Stimulated activated CD4-positive, alpha-beta T cell treated with anti-CD3 and anti-CD28 coated beads, Interleukin-15, amount 100 ng/mL, for 1 hour (primary cell): Measurements from ENCODE around the gene ABCB9.
A peak's percentile ranks its signal among the peaks of the same experiment; 100 is the strongest.
"Not testable (repeated sequence)": the region's sequence is repeated elsewhere in the genome, so short reads cannot be mapped to it uniquely, and the experiment has no call there.

ENCODE experiments used
- DNase-seq, 2 donors: peaks; one replicate each; pipeline ENCODE4 v3.0.0-alpha.2; 2020; ENCODE audit warnings: low read depth in 1 of 2, low spot score in 1 of 2

ABCB9 gene

DNA sequence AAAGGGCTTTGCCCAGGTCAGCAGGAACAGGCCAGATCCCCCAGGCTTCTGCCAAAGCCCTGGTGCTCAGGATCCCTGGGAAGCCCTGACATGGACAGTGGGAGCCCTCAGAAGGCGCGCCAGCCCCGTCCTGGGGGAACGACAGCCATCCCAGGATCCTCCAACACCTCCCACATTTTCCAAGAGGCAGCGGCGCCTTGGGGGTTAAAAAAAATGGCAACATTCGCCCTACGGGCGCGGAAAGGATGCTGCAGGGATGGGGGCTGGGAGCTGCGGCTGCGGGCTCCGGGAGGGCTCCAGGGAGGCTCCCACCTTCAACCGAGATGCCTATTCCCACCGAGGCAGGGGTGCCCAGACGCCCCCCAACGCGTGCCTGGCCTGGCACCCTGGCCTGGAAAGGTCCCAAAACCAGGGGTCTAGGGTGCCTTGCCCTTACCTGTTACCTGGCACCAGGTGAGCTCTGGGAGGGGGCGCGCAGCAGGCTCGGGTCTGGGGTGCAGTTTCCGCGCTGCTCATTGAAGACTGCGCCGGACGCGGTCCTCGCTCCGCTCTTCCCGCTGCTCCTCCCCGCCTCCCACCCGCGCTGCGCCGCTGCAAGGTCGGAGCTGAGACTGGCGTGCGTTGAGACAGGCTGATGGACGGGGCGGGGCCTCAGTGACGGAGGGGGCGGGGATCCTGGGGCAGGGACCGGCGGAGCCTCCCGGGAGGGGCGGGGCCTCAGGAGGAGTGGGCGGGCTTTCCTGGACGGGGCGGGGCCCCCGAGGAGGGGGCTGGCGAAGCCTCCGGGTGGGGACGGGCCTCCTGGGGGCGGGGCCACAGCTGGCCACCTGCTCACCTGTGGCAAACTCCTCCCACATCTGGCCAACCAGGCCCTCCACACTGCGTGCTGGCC, at the start of gene ABCB9:
Gene ABCB9 (minus strand): TSS at position 613 of the 892 bp plus-strand sequence. CDS start 6,228 bp downstream, outside the sequence.
- peak; percentile 90 to 93 for DNase-seq

DNA sequence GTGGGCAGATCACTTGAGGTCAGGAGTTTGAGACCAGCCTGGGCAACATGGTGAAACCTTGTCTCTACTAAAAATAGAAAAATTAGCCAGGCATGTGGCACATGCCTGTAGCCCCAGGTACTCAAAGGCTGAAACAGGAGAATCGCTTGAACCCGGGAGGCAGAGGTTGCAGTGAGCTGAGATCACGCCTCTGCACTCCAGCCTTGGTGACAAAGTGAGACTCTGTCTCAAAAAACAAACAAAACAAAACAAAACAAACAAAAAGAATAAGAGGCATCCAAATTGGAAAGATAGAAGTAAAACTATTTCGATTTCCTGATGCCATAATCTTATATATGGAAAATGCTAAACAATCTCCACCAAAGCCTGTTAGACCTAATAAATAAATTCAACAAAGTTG, 48.2 kb upstream of the ABCB9 start:
- not testable (repeated sequence) for DNase-seq

DNA sequence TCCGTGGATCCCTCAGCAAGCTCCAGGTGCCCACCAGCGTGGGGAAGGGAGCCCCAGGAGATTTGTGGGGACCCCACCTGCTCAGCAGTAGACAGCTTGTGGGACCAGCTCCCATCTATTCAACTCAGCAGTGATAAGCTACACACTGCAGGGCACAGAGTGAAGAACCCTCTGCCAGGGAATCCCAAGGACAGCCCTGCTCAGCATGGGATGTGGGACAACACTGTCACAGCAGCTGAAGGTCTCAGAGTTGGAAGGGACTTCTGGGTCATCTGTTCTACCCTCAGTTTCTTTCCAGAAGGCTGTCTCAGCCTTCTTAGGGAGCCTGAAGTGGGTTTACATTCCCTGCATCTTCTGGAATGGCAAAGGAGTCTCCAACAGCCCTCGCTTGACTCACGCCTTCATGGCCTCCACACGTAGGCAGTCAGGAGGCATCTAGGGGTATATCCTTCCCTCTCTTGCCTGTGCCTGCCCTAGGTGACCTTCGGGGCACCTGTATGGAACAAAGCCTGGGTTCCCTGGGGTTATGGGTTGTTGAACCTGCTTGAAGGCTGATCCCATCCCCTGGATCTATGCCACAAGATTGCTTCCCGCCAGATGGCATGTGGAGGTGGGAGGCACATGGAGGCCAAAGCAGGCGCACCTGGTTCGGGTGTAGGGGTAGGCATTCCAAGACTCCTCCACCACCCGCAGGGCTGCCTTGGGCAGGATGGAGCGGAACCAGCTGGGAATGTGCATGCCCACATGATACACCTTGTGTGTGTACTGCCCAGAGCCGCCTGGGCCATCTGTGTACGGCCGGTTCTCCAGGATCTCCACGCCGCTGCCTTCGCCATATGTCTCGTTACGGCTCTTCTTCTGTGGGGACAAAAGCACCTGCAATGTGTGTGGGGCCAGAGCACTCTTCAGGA, 47.2 kb upstream of the ABCB9 start:
- no peak for DNase-seq

GRCh38 chr12:123011701-123012100, 45.4 kb upstream of the ABCB9 start:
- no peak for DNase-seq

GRCh38 chr12:123010681-123011080, 44.4 kb upstream of the ABCB9 start:
- DNase-seq, result no peak

DNA sequence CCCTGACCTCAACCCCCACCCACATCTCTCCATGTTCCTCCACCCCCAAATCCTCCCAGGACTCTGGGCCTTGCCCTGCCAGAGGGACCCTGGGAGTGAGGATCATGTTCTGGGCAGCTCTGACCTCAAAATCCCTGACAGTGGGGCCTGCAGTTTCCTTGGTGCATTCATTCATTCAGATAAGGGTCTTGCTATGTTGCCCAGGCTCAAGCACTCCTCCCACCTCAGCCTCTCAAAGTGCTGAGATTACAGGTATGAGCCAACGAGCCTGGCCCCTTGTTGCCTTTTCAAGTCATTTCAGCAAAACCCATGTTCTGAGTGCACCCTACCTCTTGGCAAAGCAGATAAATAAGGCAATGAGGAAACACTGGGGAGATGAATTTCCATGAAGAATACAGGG, 43.8 kb upstream of the ABCB9 start:
- DNase-seq, result no peak

DNA sequence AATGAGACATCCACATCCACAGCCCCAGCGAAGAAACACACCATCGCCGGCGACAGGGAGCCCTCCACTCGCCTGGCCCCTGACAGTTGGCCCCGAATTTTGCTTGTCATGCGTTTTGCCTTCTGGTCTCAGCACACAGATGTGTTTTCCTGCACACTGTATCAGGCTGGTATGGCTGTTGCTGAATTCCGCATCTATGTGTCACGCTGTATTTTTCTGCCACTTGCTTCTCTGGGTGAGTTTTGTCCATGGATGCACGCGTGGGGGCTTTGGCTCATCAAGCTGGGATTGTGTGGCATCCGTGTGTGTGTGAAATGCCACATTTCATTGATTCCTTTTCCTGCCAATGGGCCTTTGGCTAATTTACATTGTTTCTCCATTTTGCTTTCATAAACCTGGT, 40.7 kb upstream of the ABCB9 start:
- no peak for DNase-seq

DNA sequence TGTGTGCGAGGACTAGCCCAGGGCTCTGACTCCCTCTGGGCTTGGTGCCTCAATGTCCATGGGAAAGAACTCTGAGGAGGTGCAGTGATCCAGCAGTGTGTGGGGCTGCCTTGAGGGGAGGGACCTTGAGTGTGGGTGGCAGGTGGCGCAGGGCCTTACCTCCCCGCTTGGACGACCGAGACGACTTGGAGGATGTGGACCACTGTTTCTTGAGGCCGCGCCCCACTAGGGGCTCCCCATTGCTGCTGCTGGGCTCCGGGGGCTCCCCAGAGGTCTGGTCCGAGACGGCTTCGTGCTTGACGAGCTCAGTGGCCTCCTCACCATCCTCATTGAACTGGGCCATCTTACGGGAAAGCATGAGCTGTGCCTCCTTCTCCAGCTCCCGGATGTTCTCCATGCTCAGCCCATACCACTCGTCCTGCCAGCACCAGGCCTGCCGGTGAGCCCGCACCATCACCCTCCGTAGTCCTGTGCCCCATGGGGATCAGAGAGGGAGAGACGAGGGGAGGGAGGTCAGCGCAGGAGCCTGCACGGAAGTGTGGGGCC, 38.9 kb upstream of the ABCB9 start:
- DNase-seq, result no peak

- DNase-seq, result no peak
Measured at GRCh38 chr12:123004287-123004686, 38.0 kb upstream of the ABCB9 start.

DNA sequence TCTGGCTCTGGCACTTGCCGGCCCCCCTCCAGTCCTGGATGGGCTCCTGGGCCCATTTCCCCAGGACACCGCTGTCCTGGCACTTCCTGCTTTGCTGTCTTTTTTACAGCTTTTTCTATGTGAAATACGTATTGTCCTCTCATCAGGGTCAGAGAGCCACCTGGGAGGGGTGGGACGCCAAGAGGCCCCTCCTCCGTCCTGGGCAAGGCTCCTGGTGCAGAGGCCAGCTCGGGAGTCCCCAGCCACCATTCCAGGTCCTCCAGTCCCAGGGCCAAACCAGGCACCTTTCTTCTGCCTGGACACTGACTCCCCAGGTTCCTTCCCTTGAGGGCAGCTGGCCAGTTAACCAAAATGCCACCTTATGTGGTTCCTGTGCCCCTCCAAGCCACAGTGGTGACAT, 37.0 kb upstream of the ABCB9 start:
- no peak for DNase-seq

- DNase-seq, result no peak
Measured at GRCh38 chr12:123001464-123001863, 35.2 kb upstream of the ABCB9 start.

- no peak for DNase-seq
Measured at GRCh38 chr12:123000578-123000977, 34.3 kb upstream of the ABCB9 start.

GRCh38 chr12:122999986-123000420, 33.7 kb upstream of the ABCB9 start:
- no peak for DNase-seq

DNA sequence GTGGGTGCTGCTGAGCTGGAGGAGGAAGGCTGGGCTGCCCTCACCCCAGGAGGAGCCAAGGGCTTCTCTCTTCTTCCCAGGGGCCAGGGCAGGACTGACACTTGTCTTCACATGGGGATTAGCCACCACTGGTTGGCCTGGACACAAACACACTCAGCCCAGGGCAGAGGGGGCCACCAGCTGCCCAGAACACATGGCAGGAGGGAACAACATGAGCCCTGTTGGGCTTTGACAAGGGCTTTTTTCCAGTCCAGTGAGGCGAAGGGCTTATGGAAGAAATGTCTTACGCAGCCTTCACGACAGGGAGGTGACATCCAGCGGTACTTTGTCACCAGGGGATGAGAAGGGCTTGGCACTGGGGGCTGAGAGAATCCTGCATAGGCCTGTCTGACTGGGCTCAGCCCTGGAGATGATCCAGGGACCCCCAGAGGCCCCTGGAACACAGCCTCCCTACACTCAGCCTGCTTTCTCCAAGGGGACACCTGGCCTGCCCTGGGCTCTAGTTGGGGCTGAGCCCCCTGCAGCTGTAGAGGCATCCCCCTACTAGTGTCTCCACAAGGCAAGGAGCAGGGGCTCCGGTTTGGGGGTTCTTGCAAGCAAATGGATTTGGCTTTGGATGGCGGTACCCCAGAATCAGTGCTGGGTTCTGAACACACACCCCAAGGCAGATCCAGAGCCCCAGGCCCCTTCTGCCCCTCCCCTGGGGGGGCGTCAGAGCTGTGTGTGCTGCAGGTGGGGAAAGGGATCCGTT, 33.1 kb upstream of the ABCB9 start:
- DNase-seq, result no peak

DNA sequence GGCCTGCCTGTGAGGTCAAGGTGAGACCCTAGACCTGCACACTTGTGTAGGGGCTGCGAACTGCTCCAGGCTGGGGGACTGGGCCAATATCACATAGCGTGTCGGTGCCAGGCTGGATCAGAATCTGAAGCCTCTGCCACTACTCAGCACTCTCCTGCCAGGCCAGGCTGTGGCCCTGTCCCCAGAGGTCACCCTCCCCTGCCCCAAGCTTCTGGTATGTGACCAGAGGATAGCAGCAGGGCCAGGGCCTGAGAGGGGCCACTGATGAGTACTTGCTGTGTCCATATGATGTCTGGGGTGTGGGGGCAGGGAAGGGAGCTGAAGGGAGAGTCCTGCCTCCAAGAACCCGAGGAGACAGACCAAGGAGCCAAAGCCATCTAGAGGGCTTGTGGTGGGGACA, 32.1 kb upstream of the ABCB9 start:
- DNase-seq, result no peak

- DNase-seq, result no peak
Measured at GRCh38 chr12:122997343-122998250, 31.3 kb upstream of the ABCB9 start.

- no peak for DNase-seq
Measured at GRCh38 chr12:122996621-122997342, 30.5 kb upstream of the ABCB9 start.

GRCh38 chr12:122996188-122996601, 29.9 kb upstream of the ABCB9 start:
- no peak for DNase-seq

DNA sequence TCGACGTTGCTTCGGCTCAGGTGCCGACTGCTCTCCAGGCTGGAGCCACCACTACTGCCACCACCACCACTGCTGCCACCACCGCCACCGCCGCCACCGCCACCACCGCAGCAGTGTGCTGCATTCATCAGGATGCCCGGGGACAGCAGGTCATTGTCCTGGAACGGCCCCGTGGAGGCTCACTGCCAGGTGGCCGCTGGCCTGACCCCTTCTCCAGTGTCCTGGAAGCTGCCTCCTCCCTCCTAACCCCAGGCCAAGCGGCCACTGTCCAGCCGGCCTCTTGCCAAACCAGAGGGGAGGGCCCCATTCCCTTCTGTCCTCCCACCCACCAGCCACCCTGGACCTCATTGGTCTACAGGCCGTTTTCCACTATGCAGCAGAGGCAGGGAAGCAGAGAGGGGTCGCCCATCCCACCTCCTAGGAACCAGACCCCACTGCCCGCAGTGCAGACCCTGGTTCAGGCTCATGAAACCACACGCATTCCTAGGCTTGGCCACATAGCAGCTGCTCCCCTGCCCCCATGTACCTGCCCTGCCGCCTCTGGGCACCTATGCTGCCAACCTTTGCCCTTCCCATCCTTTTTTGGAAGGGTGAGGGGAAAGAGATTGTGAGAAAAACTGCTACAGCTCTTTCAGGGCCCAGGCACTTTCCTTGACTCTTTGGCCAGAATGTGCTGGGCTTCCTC, 29.4 kb upstream of the ABCB9 start:
- DNase-seq, result no peak
